T1000 (cell line): Measurements from ENCODE around the gene CDH2.

Experiments
- DNase-seq: peaks from one replicate; lab custom pipeline; 2025; ENCODE audit warnings: mixed read lengths; lab: John Stamatoyannopoulos, UW

Gene CDH2

DNA sequence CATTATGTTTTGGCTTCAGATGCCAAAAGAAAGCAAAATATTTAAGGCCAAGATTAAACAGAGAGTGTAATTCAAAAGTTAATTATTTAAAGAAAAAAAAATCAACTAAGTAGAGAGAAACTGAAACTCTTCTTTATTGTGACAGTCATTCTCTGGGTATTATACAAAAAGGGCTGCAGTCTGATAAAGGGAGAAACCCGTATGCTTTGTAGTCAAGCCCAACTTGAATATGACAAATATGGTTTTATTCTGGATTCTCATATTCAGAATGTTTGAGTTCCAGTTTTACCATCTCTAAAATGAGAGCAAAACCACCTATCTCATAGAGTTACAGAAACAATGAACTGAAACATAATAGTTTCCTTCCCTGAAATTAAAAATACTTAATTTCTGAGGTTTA lies 8.2 kb downstream of the CDH2 start:
- no peak for DNase-seq

DNA sequence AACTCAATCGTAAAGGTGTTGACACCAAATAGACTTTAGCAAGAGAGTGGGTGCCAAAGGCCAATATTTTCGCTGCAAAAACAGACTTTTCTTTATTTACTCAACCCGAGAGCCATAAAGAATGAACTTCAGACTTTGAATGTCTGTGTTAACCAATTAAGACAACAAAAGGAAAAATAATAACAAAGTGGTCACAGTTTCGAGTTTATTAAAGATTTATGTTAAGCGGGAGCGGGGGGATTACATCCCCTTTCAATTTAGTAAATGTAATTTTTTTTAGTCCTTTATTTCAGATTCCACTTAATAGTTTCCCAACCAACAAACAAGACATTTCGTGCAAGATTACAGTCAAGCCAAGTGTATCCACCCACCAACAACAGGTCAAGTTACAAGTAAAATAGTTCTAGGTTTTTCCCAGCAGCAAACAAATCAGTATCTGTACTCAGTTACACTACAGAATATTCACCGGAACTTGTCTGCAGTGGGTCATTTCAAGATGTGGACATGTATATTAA lies 9.0 kb downstream of the CDH2 start:
- no peak for DNase-seq

DNA sequence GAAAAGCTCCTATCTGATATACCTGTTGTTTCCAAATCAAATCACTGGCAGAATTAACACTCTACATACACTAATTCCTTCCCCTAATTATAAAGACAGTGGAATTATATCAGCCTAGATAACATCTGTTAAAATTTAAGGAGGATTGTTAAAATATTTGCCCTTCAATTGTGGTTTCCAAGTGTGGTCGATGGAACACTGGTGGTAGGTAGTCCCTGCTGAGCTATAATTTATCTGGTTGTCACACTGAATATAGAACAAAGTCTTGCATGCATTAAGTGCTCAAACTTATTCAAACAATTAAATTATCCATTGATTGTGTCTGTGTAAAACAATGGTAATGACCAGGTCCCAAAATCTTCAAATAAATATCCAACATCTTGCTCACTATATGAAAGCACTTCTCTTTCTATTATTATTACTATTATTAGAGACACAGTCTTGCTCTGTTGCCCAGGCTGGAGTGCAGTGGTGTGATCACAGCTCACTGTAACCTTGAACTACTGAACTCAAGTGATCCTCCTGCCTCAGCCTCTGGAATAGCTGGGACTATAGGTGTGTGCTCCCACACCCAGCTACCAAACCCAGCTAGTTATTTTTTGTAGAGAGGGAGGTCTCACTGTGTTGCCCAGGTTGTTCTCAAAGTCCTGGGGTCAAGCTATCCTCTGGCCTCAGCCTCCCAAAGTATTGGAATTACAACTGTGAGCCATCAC lies 12.0 kb downstream of the CDH2 start:
- no peak for DNase-seq

DNA sequence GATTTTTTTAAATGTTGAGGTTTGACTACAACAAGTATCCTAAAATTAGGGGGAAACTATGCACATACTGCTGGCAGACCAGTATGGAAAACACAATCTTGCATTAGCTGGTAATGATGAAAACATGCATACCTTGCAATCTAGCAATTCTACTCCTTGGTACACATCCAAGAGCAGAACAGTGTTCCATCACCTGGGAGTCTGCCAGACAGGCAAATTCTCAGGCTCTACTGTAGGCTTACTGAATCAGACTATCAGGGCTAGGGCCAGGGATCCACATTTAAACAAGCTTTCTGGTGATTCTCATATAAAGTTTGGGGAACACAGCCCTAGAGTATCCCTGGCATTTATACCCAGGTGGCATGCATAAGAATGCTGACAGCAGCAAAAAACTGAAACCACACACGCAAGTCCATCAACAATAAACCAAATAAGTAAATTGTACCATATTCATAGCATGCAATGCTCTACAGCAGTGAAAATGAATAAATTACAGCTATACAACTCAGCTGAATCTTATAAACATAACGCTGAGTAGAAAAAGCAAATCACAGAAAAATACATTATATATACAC lies 13.6 kb downstream of the CDH2 start:
- no peak for DNase-seq

DNA sequence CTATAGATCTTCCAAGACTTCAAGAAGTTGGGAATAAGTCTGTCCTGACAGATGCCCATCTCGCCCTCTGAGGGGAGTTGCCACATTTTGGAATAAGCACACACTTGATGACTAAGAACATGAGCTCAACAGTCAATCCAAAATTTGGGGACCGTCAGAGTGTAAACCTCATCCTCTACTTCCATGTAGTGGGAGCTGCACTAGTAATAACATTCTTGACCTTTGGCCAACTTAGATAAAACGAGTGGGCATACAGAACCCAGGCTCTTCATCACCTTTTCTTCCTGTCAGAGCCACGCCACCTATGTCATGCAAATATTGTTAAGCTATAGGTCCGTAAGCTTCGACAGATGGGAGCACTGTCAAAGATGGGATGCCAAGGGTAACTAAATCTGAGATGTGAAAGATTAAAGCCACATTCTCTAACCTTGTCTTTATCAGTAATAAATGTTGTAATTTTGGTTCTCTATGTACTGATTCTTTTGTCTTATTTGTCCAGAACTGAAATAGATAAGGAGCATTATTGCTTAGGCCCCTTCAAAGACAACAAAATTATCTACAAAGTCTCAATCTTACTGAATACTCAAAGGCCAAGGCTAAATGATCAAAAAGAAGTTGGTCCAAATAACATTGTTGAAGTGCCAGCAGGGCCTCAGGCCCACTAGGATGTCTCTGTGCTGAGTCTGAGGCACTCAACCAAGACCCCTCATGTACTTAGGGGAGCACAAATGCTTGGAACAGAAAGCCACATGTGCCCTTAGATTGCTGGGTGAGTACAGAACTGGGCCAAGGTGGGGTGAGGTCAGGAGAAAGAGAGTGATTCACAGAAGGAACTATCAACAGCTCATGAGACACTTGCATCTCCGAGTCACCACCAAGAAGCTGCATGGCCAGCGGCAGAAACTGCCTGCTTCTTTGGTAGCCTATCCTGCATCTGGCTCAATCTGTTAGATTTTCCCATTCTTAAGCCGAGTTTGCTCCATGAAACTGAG lies 15.0 kb downstream of the CDH2 start:
- no peak for DNase-seq

DNA sequence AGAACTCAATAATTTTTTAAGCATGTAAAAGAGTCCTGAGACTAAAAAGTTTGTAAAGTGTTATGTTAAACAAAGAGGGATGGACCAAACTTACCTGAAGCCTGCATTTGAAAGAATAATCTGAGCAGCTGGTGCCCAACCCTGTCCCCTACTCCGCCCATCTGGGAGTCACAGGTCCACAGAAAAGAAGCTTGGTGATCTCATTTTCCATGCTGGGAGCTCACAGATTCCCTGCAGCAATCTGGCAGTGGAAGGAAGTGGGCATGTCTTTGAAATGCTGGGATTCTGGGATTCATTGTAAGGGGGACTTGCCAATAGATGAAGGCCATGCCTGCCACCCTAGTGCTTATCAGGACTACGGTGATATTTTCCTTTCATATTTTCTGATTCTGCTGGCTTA lies 17.9 kb downstream of the CDH2 start:
- no peak for DNase-seq

DNA sequence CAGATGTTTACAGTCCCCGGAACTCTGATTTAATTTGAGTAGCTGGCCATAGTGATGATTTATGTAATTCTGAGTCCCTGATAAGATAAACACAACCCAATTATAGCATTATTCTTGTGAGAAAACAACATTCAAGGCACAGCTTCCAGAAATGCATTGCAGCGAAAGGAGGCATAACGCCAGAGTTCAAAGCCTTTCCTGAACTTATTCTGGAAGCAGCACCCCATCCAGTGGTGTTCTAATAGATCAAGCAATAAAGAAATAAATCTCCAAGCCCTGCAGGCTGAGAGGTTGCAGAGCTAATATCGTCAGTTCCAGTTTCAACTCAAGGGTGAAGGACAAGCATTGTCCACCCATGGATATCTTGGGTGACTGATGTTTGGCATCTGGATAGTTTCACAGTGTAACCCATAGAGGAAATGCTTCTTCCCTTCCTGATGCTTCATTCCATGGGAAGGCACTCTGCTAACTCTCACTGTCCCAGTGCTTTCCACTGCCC lies 18.8 kb downstream of the CDH2 start:
- DNase-seq: no peak

DNA sequence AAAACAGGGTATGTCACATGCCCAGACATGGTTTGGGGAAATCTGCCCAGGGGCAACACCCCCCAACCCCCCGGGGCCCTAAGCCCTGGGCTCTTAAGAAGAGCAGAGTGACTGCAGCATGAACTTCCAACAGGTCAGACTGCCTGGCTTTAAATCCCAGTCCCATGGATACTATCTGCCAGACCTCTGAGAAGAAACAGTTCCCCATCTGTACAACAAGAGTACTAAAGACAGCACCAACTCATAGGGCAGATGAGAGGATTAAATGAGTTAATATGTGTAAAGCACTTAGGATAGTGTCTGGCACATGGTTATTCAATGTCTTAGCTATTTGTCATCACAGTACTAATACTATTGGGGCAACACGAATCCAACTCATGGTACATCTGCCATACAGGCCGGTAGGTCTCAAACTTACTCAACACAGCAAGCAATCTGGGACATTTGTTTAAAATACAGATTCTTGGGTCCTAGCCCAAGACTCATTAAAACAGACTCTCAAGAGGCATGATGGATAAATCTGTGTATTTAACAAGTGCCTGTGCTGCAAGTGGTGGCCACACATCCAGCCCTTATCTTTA lies 23.4 kb downstream of the CDH2 start:
- no peak for DNase-seq

DNA sequence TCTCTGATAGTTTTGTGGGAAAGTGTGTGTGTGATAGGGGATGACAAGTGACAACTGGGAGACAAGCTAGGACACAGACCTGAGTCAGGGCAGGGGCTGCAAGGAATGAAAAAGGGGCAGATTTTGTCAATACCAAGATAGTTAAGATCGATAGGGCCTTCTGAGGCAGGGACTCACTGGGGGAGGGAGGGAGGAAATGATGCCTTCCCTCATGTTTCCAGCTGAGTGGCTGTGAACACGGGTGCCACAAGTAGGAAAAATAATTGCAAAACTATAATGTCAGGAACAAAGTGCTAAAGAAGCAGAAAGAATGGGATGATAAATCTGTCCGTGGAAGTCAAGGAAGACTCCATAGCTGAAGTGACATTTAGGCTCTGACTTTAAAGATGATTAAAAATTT lies 24.2 kb downstream of the CDH2 start:
- no peak for DNase-seq

DNA sequence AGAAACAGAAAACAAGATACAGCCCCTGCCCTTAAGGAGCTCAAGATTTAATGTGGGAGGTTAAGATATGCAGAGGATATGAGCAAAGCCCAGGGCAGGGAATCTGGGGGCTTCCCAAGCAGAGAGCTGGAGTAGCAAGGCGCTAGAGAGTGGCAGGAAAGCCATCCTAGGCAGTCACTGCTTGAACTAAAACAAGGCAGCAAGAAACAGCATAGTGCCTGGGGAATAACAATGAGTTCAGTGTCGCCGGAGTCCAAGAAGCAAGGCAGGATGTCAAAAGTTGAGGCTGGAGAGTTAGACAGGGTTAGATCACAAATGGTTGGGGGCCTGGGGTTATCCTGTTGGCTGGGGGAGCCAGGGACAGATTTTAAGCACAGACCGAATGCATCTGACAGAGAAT lies 24.6 kb downstream of the CDH2 start:
- no peak for DNase-seq

DNA sequence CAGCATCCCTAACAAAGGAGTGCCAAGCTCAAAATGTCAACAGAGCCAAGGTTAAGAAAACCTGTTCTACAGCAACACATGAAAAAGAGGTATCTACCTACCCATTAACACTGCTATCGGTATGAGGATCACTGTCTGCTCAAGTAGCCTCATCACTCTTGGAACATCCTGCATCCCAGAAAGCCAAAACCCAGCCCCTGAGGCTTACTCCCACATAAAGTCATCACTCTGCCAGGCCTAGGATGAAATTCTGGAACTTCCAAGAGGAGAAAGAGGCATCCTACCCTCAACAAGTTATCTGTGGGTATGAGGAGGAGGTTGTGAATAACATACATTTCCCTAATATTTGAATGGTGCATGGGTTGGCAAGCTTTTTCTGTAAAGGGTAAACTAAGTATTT lies 25.5 kb downstream of the CDH2 start:
- no peak for DNase-seq

DNA sequence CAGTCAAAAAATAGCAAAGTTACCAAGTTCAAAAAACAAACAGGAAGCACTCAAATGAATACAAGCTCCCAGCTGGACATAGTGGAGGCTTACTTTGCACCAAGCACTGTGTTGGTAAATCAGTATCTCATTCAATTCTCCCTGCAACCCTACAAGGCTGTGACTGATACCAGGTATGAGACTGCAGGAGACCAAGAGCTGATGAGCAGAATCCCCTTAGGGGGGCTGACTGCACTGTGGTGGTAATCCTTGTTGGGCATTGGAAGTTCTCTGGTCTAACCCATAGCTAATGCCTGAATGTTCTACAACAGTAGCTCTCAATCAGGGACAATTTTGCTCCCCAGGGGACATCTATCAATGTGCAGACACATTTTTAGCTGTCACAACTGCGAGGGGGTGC lies 26.0 kb downstream of the CDH2 start:
- DNase-seq: no peak

DNA sequence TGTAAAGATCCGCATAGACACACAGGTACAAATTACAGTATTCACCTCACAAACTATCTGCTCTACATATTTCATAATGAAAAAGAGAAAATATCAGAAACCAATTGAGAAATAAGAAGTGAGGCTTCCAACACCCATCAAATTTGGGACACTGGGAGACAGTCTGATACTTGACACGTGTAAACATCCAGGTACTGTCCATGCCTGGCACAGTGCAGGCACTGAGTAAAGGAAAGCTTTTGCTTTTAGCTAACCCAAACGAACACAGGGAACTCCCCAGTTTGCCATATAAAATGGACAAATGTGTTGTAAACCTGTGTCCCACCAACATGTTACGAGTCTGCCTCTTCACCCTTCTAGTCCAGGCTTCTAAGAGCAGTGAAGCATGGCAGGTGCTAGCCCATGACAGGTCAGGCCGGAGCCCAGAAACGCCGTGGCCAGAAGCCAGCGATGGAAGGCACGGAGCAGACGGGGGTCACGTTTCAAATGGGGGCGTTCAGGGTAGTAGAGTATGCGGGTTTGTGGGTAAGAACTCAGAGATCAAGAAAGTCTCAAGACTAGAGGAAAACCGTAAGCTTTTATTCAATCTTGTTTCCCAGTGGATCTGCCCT lies 27.0 kb downstream of the CDH2 start:
- no peak for DNase-seq

DNA sequence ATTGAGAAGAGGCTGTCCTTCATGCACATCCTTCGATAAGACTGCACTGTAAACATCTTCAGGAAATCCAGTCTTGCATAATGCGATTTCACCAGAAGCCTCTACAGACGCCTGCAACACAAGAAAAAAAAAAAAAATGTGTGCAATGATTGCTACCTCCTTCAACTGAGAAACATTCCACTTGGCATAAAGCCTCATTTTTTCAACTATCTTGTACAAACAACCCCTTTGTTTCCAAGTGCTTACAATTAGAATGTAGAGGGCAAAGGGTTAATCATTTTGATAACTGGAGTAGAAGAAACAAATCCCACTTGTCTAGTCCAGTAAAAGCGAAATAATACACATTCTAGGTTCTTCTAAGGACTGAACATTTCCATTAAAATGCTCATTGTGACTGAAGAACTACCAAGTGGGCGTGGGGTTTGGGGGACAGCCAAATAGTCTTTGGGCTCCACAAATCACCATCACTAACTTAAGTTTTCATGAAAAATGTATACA lies 29.2 kb downstream of the CDH2 start:
- DNase-seq: no peak

DNA sequence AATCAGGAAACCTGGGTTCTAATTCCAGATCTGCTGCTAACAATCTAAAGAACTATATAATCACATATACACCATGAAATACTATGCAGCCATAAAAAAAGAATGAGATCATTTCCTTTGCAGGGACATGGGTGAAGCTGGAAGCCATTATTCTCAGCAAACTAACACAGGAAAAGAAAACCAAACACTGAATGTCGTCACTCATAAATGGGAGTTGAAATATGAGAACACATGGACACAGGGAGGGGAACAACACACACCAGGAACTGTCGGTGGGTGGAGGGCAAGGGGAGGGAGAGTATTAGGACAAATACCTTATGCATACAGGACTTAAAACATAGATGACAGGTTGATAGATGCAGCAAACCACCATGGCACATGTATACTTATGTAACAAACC lies 33.2 kb downstream of the CDH2 start:
- no peak for DNase-seq

DNA sequence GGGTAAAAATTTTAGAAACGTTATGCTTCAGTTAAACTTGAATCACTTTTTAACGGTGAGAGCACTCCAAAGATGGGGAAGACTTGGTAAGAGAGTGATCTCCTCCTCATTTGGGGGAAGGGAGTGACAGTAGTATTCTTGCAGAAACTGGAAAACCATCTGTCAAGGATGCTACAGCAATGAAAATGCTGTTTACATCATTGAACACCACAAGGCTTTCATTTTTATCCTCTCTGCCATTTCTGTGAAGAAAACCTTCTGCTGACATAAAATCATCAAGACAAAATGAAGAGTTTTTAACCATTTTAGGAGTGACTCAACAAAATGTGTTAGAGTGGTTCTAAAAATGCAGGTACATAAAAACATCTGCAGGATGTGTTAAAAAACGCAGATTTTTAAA lies 38.1 kb downstream of the CDH2 start:
- no peak for DNase-seq

DNA sequence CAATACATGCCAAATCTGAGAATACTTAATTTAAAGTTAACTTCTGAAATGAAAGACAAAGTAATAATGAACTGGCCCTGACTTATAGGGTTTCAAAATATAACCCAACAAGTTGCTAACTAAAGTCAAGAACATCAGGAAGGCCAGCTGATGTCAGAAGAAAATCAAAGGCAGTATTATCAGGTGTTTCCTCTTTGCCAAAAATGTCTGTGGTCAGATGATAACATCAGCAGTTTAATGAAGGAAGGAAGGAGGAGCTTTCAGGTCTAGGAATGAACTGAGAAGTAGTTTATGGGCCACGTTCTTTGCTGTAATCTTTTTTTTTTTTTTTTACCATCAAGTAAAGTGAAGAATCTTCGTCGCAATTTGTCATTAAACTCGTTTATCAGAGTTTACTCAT lies 40.9 kb downstream of the CDH2 start:
- DNase-seq: no peak

DNA sequence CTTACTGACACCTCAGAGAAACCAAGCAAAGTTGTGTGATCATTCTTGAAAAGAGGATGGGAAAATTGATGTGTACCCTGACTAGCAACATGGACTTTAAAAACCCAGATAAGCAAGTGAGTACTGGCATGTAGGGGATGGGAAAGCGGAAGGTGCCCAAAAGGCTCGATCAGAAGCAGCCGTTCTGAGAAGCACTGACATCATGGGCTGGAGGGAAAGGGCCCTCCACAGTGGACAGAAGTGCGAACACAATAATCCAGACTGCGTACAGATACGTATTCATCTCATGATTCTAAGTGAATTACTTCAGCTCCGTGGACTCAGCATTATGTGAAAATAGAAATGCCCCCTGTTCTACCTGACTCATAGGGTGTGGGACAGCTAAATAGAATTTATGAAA lies 42.2 kb downstream of the CDH2 start:
- no peak for DNase-seq

DNA sequence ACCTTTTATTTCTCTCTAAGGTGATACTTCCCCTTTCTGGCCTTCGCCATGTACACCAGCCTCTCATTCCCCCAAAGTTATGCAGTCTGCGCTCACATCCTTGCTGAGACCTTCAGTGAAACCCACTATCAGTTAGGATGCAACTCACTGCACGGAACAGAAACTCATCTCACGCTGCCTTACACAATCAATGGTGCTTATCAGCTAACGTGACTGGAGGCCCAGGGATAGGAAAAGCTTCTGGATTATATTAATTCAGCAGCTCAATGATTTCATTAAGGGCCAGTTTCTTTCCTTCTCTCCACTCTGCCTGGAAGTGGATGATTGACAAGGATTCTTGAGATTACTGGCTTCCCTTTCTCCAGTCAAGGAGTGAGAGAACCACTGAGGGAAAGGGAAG lies 44.8 kb downstream of the CDH2 start:
- DNase-seq: no peak

DNA sequence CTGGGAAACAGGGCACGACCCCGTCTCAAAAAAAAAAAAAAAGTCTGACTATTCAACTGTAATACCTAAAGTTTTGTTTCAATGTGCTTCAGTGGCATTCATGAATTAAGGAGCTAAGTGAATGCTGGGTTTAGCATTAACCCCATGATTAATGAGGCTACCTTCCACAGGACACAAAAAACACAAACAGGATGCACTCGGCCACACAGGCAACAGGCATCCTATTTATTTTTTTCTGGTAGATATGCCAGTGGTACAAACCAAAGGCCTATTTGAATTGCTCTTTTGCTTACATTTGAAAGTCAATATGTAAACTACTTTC lies 48.3 kb downstream of the CDH2 start:
- DNase-seq: no peak

DNA sequence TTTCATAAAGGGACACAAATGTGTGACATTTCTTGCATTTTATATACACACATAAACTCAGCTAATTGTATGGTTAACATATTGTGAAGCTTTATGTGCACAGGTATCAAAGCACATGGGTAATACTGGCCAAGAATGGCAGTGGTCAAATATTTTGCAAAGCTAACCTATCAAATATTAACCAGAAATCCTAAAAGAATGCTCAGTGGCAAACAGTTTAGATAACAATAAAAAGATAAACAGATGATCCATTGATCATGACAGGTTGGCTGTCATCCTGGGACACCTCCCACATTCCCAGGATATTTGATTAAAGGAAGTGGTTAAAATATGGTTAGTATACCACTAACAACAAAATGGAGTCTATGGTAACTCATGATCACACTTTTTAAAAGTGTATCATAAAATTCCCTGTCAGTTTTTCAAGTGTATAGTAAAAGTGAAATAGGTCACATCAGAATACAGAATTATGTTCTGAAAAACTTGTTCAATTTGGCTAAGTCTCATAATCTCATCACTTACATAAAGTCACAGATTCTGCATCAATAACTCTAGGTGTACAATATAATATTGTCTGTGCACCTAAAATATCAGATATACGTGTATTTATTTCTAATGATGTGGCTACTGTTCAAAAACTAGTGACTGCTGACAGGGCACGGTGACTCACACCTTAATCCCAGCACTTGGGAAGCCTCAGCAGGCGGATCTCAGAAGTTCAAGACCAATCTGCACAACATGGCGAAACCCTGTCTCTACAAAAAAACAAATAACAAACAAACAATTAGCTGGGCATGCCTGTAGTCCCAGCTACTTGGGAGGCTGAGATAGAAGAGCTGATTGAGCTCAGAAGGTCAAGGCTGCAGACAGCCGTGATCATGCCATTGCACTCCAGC lies 48.9 kb downstream of the CDH2 start:
- no peak for DNase-seq
